Panc1 (cell line): Measurements from ENCODE around the gene NCAPD3. TPM values are rescaled to one million over a fixed set of nuclear protein-coding genes. Genes with fewer than 3 reads are reported as not detected.
"Not testable (repeated sequence)": the region's sequence is repeated elsewhere in the genome, so short reads cannot be mapped to it uniquely, and the experiment has no call there.

Source experiments
- ATAC-seq: fragments of 200-7000 bp; cut with Tn5 transposase; 2 replicates; pipeline ENCODE4 v1.9.1; 2020; ENCODE audit warnings: mild to moderate bottlenecking, moderate library complexity
- BruUV-seq: library from RNA; stranded (reverse); fragments of 400-500 nt; replicated peaks from 2 replicates; lab custom pipeline; 2021; lab: Mats Ljungman, UMichigan
- CTCF ChIA-PET: fragments of 300-600 bp; sonication (Branson Sonifier 250); formaldehyde crosslinking; loops from one replicate; lab custom pipeline; 2022; ENCODE audit warnings: antibody characterized with exemption; lab: Charles Lee
- POLR2A ChIA-PET: fragments of 300-600 bp; sonication (Branson Sonifier 250); formaldehyde crosslinking; loops from one replicate; lab custom pipeline; 2022; ENCODE audit warnings: antibody characterized with exemption; lab: Charles Lee
- DNase-seq: peaks from one replicate; pipeline ENCODE4 v3.0.0-alpha.2; 2010; ENCODE audit warnings: low read depth, low spot score
- H3K27ac ChIP-seq: 2 replicates; pipeline ENCODE4 v1.5.1; 2011; ENCODE audit warnings: mild to moderate bottlenecking, low read length, inconsistent platforms
- H3K27me3 ChIP-seq: fragments of 200-500 bp; sonication (Bioruptor generic); 2 replicates; pipeline ENCODE4 v1.6.0; 2014; ENCODE audit warnings: low read length, inconsistent platforms; ENCODE audit not compliant: control insufficient read depth, insufficient read depth
- H3K36me3 ChIP-seq: fragments of 200-500 bp; sonication (Bioruptor generic); 2 replicates; pipeline ENCODE4 v1.5.1; 2014; ENCODE audit warnings: inconsistent platforms, mild to moderate bottlenecking, low read length, moderate library complexity; ENCODE audit not compliant: control insufficient read depth, insufficient read depth
- H3K4me1 ChIP-seq: 2 replicates; pipeline ENCODE4 v1.5.1; 2011; ENCODE audit warnings: inconsistent platforms, mild to moderate bottlenecking, low read length, moderate library complexity; ENCODE audit not compliant: control insufficient read depth, insufficient read depth
- H3K4me3 ChIP-seq, 2 experiments: 2 replicates each; pipeline ENCODE4 v1.5.1; 2011 to 2012; ENCODE audit warnings: low read depth in 2 of 2, low read length in 2 of 2, mild to moderate bottlenecking in 2 of 2, inconsistent platforms in 1 of 2, moderate library complexity in 1 of 2
- H3K9me3 ChIP-seq: fragments of 200-500 bp; sonication (Bioruptor generic); 2 replicates; pipeline ENCODE4 v1.5.1; 2014; ENCODE audit warnings: low read depth, mild to moderate bottlenecking, inconsistent platforms, low read length, moderate library complexity; ENCODE audit not compliant: control insufficient read depth, insufficient read depth
- POLR2AphosphoS5 ChIP-seq: IDR thresholded peaks from 2 replicates; pipeline ENCODE4 v1.6.1; 2012; ENCODE audit warnings: mild to moderate bottlenecking, low read depth, low read length, moderate library complexity
- SIN3A ChIP-seq: IDR thresholded peaks from 2 replicates; pipeline ENCODE4 v1.6.1; 2012; ENCODE audit warnings: low read depth, mild to moderate bottlenecking, low read length, moderate library complexity, borderline replicate concordance; ENCODE audit not compliant: insufficient read depth
- TCF7L2 ChIP-seq: IDR thresholded peaks from 2 replicates; pipeline ENCODE4 v1.6.1; 2011; ENCODE audit warnings: mild to moderate bottlenecking, low read depth, low read length, inconsistent platforms
- in situ Hi-C: cut with HindIII; loops from 2 replicates; pipeline ENCODE4 v1.10.0; 2016; ENCODE audit warnings: low sequenced_read_pairs, low pct_unique_long_range_greater_than_20kb
- intact Hi-C: fragments of 100-400 bp; cut with micrococcal nuclease; formaldehyde crosslinking; loops from one replicate; pipeline ENCODE4 v1.10.0; 2022; ENCODE audit not compliant: unreplicated experiment
- total RNA-seq: library from RNA; stranded (reverse); gene quantifications from one replicate; pipeline ENCODE4 v1.2.1, GENCODE V29; 2021; ENCODE audit not compliant: unreplicated experiment
- TF ChIP-seq, protein P1 (sequence below), 2 experiments: IDR thresholded peaks; 2 replicates each; pipeline ENCODE4 v1.6.1; 2011 to 2012; ENCODE audit warnings: low read depth in 2 of 2, control low read depth in 1 of 2, low read length in 1 of 2, mild to moderate bottlenecking in 1 of 2, moderate library complexity in 1 of 2; ENCODE audit not compliant: insufficient read depth in 1 of 2
- TF ChIP-seq, protein P2 (sequence below): fragments of 450-650 bp; IDR thresholded peaks from 2 replicates; pipeline ENCODE4 v1.5.1; 2017; ENCODE audit warnings: mild to moderate bottlenecking

Gene NCAPD3
- total RNA-seq, 1 experiment from 2014 or later, result 75.9 TPM

DNA sequence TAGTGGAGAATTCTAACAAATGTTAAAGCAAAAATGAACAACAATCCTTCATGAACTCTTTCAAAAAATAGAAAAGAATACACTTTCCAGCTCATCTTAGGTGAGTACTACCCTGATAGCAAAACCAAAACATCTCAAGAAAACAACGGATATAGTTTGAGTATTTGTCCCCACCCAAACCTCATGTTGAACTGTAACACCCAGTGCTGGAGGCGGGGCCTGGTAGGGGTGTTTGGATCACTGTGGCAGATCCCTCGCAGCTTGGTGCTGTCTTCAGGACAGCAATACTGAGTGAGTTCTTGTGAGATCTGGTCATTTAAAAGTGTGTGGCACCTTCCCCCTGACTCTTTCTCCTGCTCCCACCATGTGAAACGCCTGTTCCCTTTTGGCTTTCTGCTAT, 27.0 kb downstream of the NCAPD3 start:
- intact Hi-C loops, result no loop called here
- TF ChIP-seq SIN3A (no peak), TCF7L2 (no peak), POLR2AphosphoS5 (no peak)
- TF ChIP-seq, protein P1, sequence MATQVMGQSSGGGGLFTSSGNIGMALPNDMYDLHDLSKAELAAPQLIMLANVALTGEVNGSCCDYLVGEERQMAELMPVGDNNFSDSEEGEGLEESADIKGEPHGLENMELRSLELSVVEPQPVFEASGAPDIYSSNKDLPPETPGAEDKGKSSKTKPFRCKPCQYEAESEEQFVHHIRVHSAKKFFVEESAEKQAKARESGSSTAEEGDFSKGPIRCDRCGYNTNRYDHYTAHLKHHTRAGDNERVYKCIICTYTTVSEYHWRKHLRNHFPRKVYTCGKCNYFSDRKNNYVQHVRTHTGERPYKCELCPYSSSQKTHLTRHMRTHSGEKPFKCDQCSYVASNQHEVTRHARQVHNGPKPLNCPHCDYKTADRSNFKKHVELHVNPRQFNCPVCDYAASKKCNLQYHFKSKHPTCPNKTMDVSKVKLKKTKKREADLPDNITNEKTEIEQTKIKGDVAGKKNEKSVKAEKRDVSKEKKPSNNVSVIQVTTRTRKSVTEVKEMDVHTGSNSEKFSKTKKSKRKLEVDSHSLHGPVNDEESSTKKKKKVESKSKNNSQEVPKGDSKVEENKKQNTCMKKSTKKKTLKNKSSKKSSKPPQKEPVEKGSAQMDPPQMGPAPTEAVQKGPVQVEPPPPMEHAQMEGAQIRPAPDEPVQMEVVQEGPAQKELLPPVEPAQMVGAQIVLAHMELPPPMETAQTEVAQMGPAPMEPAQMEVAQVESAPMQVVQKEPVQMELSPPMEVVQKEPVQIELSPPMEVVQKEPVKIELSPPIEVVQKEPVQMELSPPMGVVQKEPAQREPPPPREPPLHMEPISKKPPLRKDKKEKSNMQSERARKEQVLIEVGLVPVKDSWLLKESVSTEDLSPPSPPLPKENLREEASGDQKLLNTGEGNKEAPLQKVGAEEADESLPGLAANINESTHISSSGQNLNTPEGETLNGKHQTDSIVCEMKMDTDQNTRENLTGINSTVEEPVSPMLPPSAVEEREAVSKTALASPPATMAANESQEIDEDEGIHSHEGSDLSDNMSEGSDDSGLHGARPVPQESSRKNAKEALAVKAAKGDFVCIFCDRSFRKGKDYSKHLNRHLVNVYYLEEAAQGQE (IDR thresholded peaks at IDR 0.05; ENCODE audit: insufficient read depth in 1 of 2, low read depth in 2 of 2, low read length in 1 of 2), result no peak
- TF ChIP-seq, protein P2, sequence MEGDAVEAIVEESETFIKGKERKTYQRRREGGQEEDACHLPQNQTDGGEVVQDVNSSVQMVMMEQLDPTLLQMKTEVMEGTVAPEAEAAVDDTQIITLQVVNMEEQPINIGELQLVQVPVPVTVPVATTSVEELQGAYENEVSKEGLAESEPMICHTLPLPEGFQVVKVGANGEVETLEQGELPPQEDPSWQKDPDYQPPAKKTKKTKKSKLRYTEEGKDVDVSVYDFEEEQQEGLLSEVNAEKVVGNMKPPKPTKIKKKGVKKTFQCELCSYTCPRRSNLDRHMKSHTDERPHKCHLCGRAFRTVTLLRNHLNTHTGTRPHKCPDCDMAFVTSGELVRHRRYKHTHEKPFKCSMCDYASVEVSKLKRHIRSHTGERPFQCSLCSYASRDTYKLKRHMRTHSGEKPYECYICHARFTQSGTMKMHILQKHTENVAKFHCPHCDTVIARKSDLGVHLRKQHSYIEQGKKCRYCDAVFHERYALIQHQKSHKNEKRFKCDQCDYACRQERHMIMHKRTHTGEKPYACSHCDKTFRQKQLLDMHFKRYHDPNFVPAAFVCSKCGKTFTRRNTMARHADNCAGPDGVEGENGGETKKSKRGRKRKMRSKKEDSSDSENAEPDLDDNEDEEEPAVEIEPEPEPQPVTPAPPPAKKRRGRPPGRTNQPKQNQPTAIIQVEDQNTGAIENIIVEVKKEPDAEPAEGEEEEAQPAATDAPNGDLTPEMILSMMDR, result no peak
- CTCF ChIA-PET, result no interaction called here

DNA sequence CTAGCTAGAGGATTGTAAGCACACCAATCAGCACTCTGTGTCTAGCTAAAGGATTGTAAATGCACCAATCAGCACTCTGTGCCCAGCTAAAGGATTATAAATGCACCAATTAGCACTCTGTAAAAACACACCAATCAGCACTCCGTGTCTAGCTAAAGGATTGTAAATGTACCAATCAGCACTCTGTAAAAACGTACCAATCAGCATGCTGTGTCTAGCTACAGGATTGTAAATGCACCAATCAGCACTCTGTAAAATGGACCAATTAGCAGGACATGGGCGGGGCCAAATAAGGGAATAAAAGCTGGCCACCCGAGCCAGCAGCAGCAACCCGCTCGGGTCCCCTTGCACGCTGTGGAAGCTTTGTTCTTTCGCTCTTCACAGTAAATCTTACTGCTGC, 35.7 kb downstream of the NCAPD3 start:
- POLR2A ChIA-PET, DNase-seq, intact Hi-C loops, CTCF ChIA-PET, ATAC-seq, H3K9me3 ChIP-seq, H3K4me3 ChIP-seq, BruUV-seq, in situ Hi-C loops, H3K4me1 ChIP-seq, H3K27me3 ChIP-seq, H3K27ac ChIP-seq: not testable (repeated sequence)
- peaks cover 36% of the 10 kb centered on the region for H3K36me3 ChIP-seq

More for the DNA sequence above, 27.0 kb downstream of the NCAPD3 start:
- no peak overlapping the region for H3K4me3 ChIP-seq
- no peak overlapping the region for H3K27ac ChIP-seq
- DNase-seq (no peak), ATAC-seq (no peak)
- no peaks in the 10 kb centered on the region for H3K27me3 ChIP-seq
- no TSS peak for BruUV-seq
- H3K4me1 ChIP-seq, result no peaks in the 10 kb centered on the region
- H3K9me3 ChIP-seq, result no peaks in the 10 kb centered on the region
- H3K36me3 ChIP-seq, result peaks cover 31% of the 10 kb centered on the region
- POLR2A ChIA-PET, result no interaction called here
- in situ Hi-C loops, result no loop called here

DNA sequence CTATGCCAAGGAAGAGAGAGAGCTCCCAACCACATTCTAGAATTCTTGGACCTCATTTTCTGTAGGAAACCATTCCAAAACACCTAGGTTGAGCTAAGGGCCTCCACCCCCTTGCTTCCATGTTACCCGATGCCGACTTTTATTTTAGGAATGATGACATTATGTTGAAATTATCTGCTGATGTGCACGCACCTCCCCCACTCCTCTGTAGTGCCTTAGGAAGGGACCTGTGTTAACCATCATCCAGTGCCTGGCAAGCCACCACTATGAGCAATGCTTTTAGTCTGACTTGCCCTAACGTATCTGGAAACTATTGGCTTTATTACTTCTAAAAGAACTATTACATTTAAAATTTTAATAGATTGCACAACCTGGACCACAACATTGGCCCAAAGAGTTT, 42.1 kb downstream of the NCAPD3 start:
- H3K27me3 ChIP-seq, result no peaks in the 10 kb centered on the region
- no peaks in the 10 kb centered on the region for H3K4me1 ChIP-seq
- no peak overlapping the region for H3K27ac ChIP-seq
- no peak for ATAC-seq
- in situ Hi-C loops (no loop called here), intact Hi-C loops (no loop called here)
- no TSS peak for BruUV-seq
- ChIA-PET CTCF (no interaction called here), POLR2A (no interaction called here)
- no peak overlapping the region for H3K4me3 ChIP-seq
- peaks cover 36% of the 10 kb centered on the region for H3K36me3 ChIP-seq
- H3K9me3 ChIP-seq, result no peaks in the 10 kb centered on the region
- no peak for TF ChIP-seq TCF7L2
- no peak for TF ChIP-seq SIN3A
- TF ChIP-seq, protein P1 (IDR thresholded peaks at IDR 0.05; ENCODE audit: insufficient read depth in 1 of 2, low read depth in 2 of 2, low read length in 1 of 2), result no peak
- DNase-seq, result no peak
